Fibroblast of lung (primary cell): Measurements from ENCODE around the gene PRDX2. TPM values are rescaled to one million over a fixed set of nuclear protein-coding genes. Genes with fewer than 3 reads are reported as not detected.

ENCODE experiments used
- DNase-seq, 2 donors: peaks; one replicate each; pipeline versions ENCODE4 v3.0.0 to v3.0.0-alpha.2; 2010; ENCODE audit warnings: low read depth in 2 of 2
- H2AFZ ChIP-seq: 2 replicates; pipeline ENCODE4 v1.5.1; 2012; ENCODE audit warnings: low read length, control low read depth, inconsistent platforms
- H3K27ac ChIP-seq: 2 replicates; pipeline ENCODE4 v1.5.1; 2011; ENCODE audit warnings: low read length, control low read depth; ENCODE audit not compliant: insufficient read depth
- H3K27me3 ChIP-seq: 2 replicates; pipeline ENCODE4 v1.5.1; 2011; ENCODE audit warnings: mild to moderate bottlenecking, low read length; ENCODE audit not compliant: control insufficient read depth, insufficient read depth
- H3K36me3 ChIP-seq: 2 replicates; pipeline ENCODE4 v1.5.1; 2011; ENCODE audit warnings: low read length; ENCODE audit not compliant: control insufficient read depth, insufficient read depth
- H3K4me1 ChIP-seq: 2 replicates; pipeline ENCODE4 v1.5.1; 2011; ENCODE audit warnings: low read length; ENCODE audit not compliant: control insufficient read depth, insufficient read depth; ENCODE audit errors: extremely low read depth
- H3K4me2 ChIP-seq: 2 replicates; pipeline ENCODE4 v1.5.1; 2011; ENCODE audit warnings: low read length, control low read depth; ENCODE audit not compliant: insufficient read depth; ENCODE audit errors: extremely low read depth
- H3K4me3 ChIP-seq, 4 experiments: fragments of 200-600 bp in 1 of 4; sonication (generic) in 1 of 4; replicated peaks in 1 of 4; 2 replicates each; pipeline ENCODE4 v1.5.1; 2011 to 2016; ENCODE audit warnings: low read length in 4 of 4, low read depth in 3 of 4, mild to moderate bottlenecking in 3 of 4, control low read depth in 2 of 4, inconsistent platforms in 1 of 4, mixed read lengths in 1 of 4; ENCODE audit not compliant: insufficient read depth in 1 of 4; ENCODE audit errors: control extremely low read depth in 1 of 4
- H3K79me2 ChIP-seq: 2 replicates; pipeline ENCODE4 v1.5.1; 2012; ENCODE audit warnings: mild to moderate bottlenecking, low read length, inconsistent platforms; ENCODE audit not compliant: control insufficient read depth, insufficient read depth
- H3K9ac ChIP-seq: 2 replicates; pipeline ENCODE4 v1.5.1; 2011; ENCODE audit warnings: mild to moderate bottlenecking, low read length, control low read depth; ENCODE audit not compliant: insufficient read depth
- H3K9me3 ChIP-seq: 2 replicates; pipeline ENCODE4 v1.5.1; 2012; ENCODE audit warnings: low read depth, low read length; ENCODE audit not compliant: control insufficient read depth, insufficient read depth
- H4K20me1 ChIP-seq: 2 replicates; pipeline ENCODE4 v1.5.1; 2011; ENCODE audit warnings: low read length; ENCODE audit not compliant: control insufficient read depth, insufficient read depth; ENCODE audit errors: extremely low read depth
- CTCF ChIP-seq, 2 donors: IDR thresholded peaks in 1 of 2; conservative IDR thresholded peaks in 1 of 2; 1 replicate in 1 of 2; 2 replicates in 1 of 2; pipeline ENCODE4 v1.5.1; 2011 to 2012; ENCODE audit warnings: low read length in 2 of 2, control low read depth in 1 of 2, inconsistent platforms in 1 of 2, low read depth in 1 of 2, mild to moderate bottlenecking in 1 of 2
- EZH2 ChIP-seq: IDR thresholded peaks from 2 replicates; pipeline ENCODE4 v1.5.1; 2012; ENCODE audit warnings: low read length, control low read depth, mild to moderate bottlenecking; ENCODE audit errors: missing control alignments
- polyA plus RNA-seq, 2 donors: library from polyadenylated mRNA; depleted of rRNA in 1 of 2; stranded (reverse) in 1 of 2; unstranded in 1 of 2; fragments of >200 nt; gene quantifications; 2 replicates each; pipeline ENCODE4 v1.2.1, GENCODE V29; 2011 to 2012; ENCODE audit warnings: missing spikeins in 1 of 2
- total RNA-seq: library from RNA; depleted of rRNA; stranded (reverse); fragments of >200 nt; gene quantifications from 2 replicates; pipeline ENCODE4 v1.2.1, GENCODE V29; 2014

The PRDX2 gene
- total and polyA plus RNA-seq, 2 donors (not counting 1 experiment from before 2014, with no cell fraction given): 186 to 228 TPM

- TF ChIP-seq CTCF (conservative IDR thresholded peaks at IDR 0.05 in 1 of 2, IDR thresholded peaks at IDR 0.05 in 1 of 2; ENCODE audit: low read depth in 1 of 2, low read length in 2 of 2): no peak
- TF ChIP-seq EZH2: no peak
- peaks cover 13% of the 10 kb centered on the region for H3K27me3 ChIP-seq
- H2AFZ ChIP-seq: no peak overlapping the region
- DNase-seq: no peak
- no peaks in the 10 kb centered on the region for H3K79me2 ChIP-seq
- no peaks in the 10 kb centered on the region for H3K9me3 ChIP-seq
- H3K27ac ChIP-seq: no peak overlapping the region
- H3K9ac ChIP-seq: no peak overlapping the region
- H3K4me3 ChIP-seq: no peak overlapping the region
- no peaks in the 10 kb centered on the region for H4K20me1 ChIP-seq
- H3K36me3 ChIP-seq: no peaks in the 10 kb centered on the region
- no peak overlapping the region for H3K4me2 ChIP-seq
- no peaks in the 10 kb centered on the region for H3K4me1 ChIP-seq
Observed at GRCh38 chr19:12756150-12756883, 45.3 kb downstream of the PRDX2 start.

- Histone ChIP-seq H2AFZ (no peak overlapping the region), H4K20me1 (no peaks in the 10 kb centered on the region), H3K9ac (no peak overlapping the region), H3K4me3 (no peak overlapping the region), H3K79me2 (no peaks in the 10 kb centered on the region), H3K4me1 (peaks cover 4% of the 10 kb centered on the region), H3K9me3 (no peaks in the 10 kb centered on the region), H3K36me3 (no peaks in the 10 kb centered on the region), H3K27me3 (peaks cover 16% of the 10 kb centered on the region), H3K27ac (no peak overlapping the region), H3K4me2 (no peak overlapping the region)
- DNase-seq: no peak
- TF ChIP-seq CTCF (conservative IDR thresholded peaks at IDR 0.05 in 1 of 2, IDR thresholded peaks at IDR 0.05 in 1 of 2; ENCODE audit: low read depth in 1 of 2, low read length in 2 of 2): no peak
- TF ChIP-seq EZH2: no peak
Observed at GRCh38 chr19:12754465-12755196, 47.0 kb downstream of the PRDX2 start.

- H3K36me3 ChIP-seq: peaks cover 3% of the 10 kb centered on the region
- H3K4me2 ChIP-seq: no peak overlapping the region
- H3K4me3 ChIP-seq: no peak overlapping the region
- H4K20me1 ChIP-seq: no peaks in the 10 kb centered on the region
- no peak overlapping the region for H3K9ac ChIP-seq
- no peaks in the 10 kb centered on the region for H3K9me3 ChIP-seq
- H3K4me1 ChIP-seq: peaks cover 6% of the 10 kb centered on the region
- DNase-seq: no peak
- TF ChIP-seq CTCF (conservative IDR thresholded peaks at IDR 0.05 in 1 of 2, IDR thresholded peaks at IDR 0.05 in 1 of 2; ENCODE audit: low read depth in 1 of 2, low read length in 2 of 2): no peak
- TF ChIP-seq EZH2: no peak
- H3K27ac ChIP-seq: no peak overlapping the region
- H3K27me3 ChIP-seq: peaks cover 16% of the 10 kb centered on the region
- H2AFZ ChIP-seq: no peak overlapping the region
- no peaks in the 10 kb centered on the region for H3K79me2 ChIP-seq
Observed at GRCh38 chr19:12752056-12752781, 49.4 kb downstream of the PRDX2 start.
